ENCODE data around the gene F12. TPM values are rescaled to one million over a fixed set of nuclear protein-coding genes. Genes with fewer than 3 reads are reported as not detected.

The F12 gene
- total RNA-seq, 4 donors from 2014 or later: 2.6 to 20.1 (median 5.6) TPM

GRCh38 chr5:177374211-177374610 is 35.2 kb downstream of the F12 start:
- peaks cover 3 to 13% (median 8%) of the 10 kb centered on the region in 4 donors for H3K4me1 ChIP-seq
- H3K4me3 ChIP-seq: no peak overlapping the region
- no peaks in the 10 kb centered on the region for H3K36me3 ChIP-seq
- DNase-seq: no peak
- H3K27me3 ChIP-seq: no peaks in the 10 kb centered on the region
- TF ChIP-seq POLR2A (IDR thresholded peaks at IDR 0.05) (no peak), EP300 (IDR thresholded peaks at IDR 0.05; ENCODE audit: low read depth) (no peak), POLR2AphosphoS5 (IDR thresholded peaks at IDR 0.05) (no peak), CTCF (IDR thresholded peaks at IDR 0.05) (no peak)
- intact Hi-C loops (cut with DNase I; ENCODE audit: low total_unique reads) (no loop called here), in situ Hi-C loops (cut with MboI; ENCODE audit: low pct_ligation_motif_present in 1 of 4, low pct_unique_long_range_greater_than_20kb in 1 of 4, low sequenced_read_pairs in 3 of 4) (no loop called here)
- no peak overlapping the region for H3K27ac ChIP-seq
- no peaks in the 10 kb centered on the region for H3K9me3 ChIP-seq
- WGBS, 2 donors (ENCODE audit: low coverage in 1 of 2): 75 to 85% methylated on average over 2 to 5 of the region's 5 CpGs

- peaks cover 3 to 13% (median 8%) of the 10 kb centered on the region in 4 donors for H3K4me1 ChIP-seq
- no peaks in the 10 kb centered on the region for H3K9me3 ChIP-seq
- TF ChIP-seq EP300 (IDR thresholded peaks at IDR 0.05; ENCODE audit: low read depth) (no peak), POLR2AphosphoS5 (IDR thresholded peaks at IDR 0.05) (no peak), POLR2A (IDR thresholded peaks at IDR 0.05) (no peak), CTCF (IDR thresholded peaks at IDR 0.05) (no peak)
- 60 to 70% methylated on average over 2 to 6 of the region's 6 CpGs for WGBS, 2 donors (ENCODE audit: low coverage in 1 of 2)
- no peak for DNase-seq
- no peak overlapping the region for H3K4me3 ChIP-seq
- H3K36me3 ChIP-seq: no peaks in the 10 kb centered on the region
- in situ Hi-C loops (cut with MboI; ENCODE audit: low pct_ligation_motif_present in 1 of 4, low pct_unique_long_range_greater_than_20kb in 1 of 4, low sequenced_read_pairs in 3 of 4): no loop called here
- H3K27me3 ChIP-seq: no peaks in the 10 kb centered on the region
- intact Hi-C loops (cut with DNase I; ENCODE audit: low total_unique reads): no loop called here
- no peak overlapping the region for H3K27ac ChIP-seq
These were observed 35.6 kb downstream of the F12 start for GRCh38 chr5:177373806-177374205.

GRCh38 chr5:177372910-177373309 is 36.5 kb downstream of the F12 start:
- in situ Hi-C loops (cut with MboI; ENCODE audit: low pct_ligation_motif_present in 1 of 4, low pct_unique_long_range_greater_than_20kb in 1 of 4, low sequenced_read_pairs in 3 of 4): no loop called here
- Histone ChIP-seq H3K36me3 (no peaks in the 10 kb centered on the region), H3K27ac (peak overlapping the region in 2 of 4 donors; percentile 3 to 21), H3K4me3 (no peak overlapping the region), H3K4me1 (peaks cover 4 to 13% (median 8%) of the 10 kb centered on the region in 4 donors), H3K9me3 (no peaks in the 10 kb centered on the region), H3K27me3 (no peaks in the 10 kb centered on the region)
- intact Hi-C loops (cut with DNase I; ENCODE audit: low total_unique reads): no loop called here
- WGBS, 2 donors (ENCODE audit: low coverage in 1 of 2): 94 to 100% methylated on average over 5 to 6 of the region's 6 CpGs
- TF ChIP-seq POLR2A (IDR thresholded peaks at IDR 0.05) (no peak), EP300 (IDR thresholded peaks at IDR 0.05; ENCODE audit: low read depth) (no peak), POLR2AphosphoS5 (IDR thresholded peaks at IDR 0.05) (no peak), CTCF (IDR thresholded peaks at IDR 0.05) (no peak)
- no peak for DNase-seq

GRCh38 chr5:177372034-177372896 is 37.1 kb downstream of the F12 start:
- H3K9me3 ChIP-seq: no peaks in the 10 kb centered on the region
- peak overlapping the region in 2 of 4 donors; percentile 3 to 14 for H3K27ac ChIP-seq
- no peak for TF ChIP-seq CTCF (IDR thresholded peaks at IDR 0.05)
- no peak for TF ChIP-seq POLR2AphosphoS5 (IDR thresholded peaks at IDR 0.05)
- no peak for TF ChIP-seq POLR2A (IDR thresholded peaks at IDR 0.05)
- TF ChIP-seq EP300 (IDR thresholded peaks at IDR 0.05; ENCODE audit: low read depth): no peak
- no peak overlapping the region for H3K4me3 ChIP-seq
- peaks cover 10 to 20% (median 14%) of the 10 kb centered on the region in 4 donors for H3K4me1 ChIP-seq
- intact Hi-C loops (cut with DNase I; ENCODE audit: low total_unique reads) (no loop called here), in situ Hi-C loops (cut with MboI; ENCODE audit: low pct_ligation_motif_present in 1 of 4, low pct_unique_long_range_greater_than_20kb in 1 of 4, low sequenced_read_pairs in 3 of 4) (no loop called here)
- WGBS, 2 donors (ENCODE audit: low coverage in 1 of 2): 87% methylated on average over 11 of the region's 12 CpGs; no CpG with 5 or more reads in 1 of the 2 donors
- no peaks in the 10 kb centered on the region for H3K36me3 ChIP-seq
- DNase-seq: no peak
- no peaks in the 10 kb centered on the region for H3K27me3 ChIP-seq

Data from transverse colon (tissue), 4 donors.